NT2/D1 (cell line): ENCODE results near the gene JAKMIP2.

Source experiments
- SUZ12 ChIP-seq: IDR thresholded peaks from 2 replicates; pipeline ENCODE4 v1.6.1; 2011; ENCODE audit not compliant: insufficient read length, insufficient read depth; ENCODE audit errors: extremely low read depth
- ZNF274 ChIP-seq: IDR thresholded peaks from 2 replicates; pipeline ENCODE4 v1.6.1; 2011; ENCODE audit warnings: mild to moderate bottlenecking, low read depth, low read length

GRCh38 chr5:147661541-147661940 is 121.0 kb downstream of the JAKMIP2 start:
- TF ChIP-seq SUZ12 (no peak), ZNF274 (no peak)
